CD4-positive, alpha-beta T cell treated with Interleukin-4 for 1 hour (primary cell): Measurements from ENCODE around the gene C16orf46.

Experiments used
- DNase-seq, 2 donors: peaks; one replicate each; pipeline ENCODE4 v3.0.0-alpha.2; 2020 to 2022

The C16orf46 gene

GRCh38 chr16:81012974-81013373 lies 64.1 kb downstream of the C16orf46 start:
- no peak for DNase-seq
